ENCODE results near the gene PDGFB. TPM values are rescaled to one million over a fixed set of nuclear protein-coding genes. Genes with fewer than 3 reads are reported as not detected.

The PDGFB gene
- total RNA-seq, 1 experiment from 2014 or later = 13.1 TPM

DNA sequence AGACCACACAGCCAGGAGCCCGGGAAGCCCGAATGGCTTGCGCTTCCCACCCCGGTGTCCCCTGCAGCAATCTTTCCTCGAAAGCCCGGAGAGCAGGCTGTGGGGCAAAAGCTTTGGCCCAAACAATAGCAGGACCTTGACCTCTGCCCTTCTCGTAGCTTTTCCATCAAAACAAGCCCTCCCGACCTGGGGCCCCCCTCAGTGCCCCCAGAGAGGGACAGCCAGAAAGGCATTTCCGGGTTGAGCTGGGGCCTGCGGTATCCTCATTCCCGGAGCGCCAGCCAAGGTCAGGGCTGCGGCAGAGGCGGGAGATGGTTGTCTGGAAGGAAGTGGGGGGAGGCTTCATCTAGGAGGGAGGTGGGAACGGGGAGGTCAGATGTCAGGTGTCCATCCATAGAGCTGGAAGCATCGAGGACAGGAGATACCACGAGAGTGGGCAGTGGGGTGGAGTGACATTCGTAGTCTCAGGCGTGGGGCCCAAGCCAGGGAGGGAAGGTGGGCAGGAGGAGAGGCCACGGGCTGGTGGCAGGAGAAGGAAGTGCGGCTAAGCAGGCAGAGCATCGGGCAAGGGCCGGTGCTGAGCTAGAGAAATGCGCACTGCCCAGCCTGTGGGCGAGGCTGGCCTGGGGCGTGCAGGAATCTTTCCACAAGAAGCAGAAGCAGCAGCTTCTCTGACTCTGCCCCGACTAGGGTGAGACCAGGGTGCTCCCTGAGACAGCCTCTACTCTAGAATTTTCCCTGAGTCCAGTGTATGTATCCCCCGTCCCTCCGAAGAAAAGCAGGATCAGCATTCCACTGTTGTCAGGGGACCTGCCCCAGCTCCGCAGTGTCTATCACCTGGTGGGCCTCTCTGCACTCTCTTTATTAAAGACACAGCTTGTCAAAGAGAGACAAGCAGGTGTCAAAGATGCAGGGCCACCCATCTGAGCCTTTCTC, 14.3 kb downstream of the PDGFB start:
- TF ChIP-seq ZNF274 (IDR thresholded peaks at IDR 0.05; ENCODE audit: low read depth, low read length) (no peak), JUND (IDR thresholded peaks at IDR 0.05) (no peak), POLR2A (IDR thresholded peaks at IDR 0.05; ENCODE audit: borderline replicate concordance, extremely low read depth, insufficient read depth, insufficient read length) (no peak), EZH2phosphoT487 (IDR thresholded peaks at IDR 0.05; ENCODE audit: borderline replicate concordance) (no peak), SRF (IDR thresholded peaks at IDR 0.05; ENCODE audit: low read depth) (no peak)
- no peak overlapping the region for H3K4me2 ChIP-seq (ENCODE audit: low read length)
- peaks cover 6 to 15% of the 10 kb centered on the region in 2 experiments for H3K4me1 ChIP-seq (ENCODE audit: control insufficient read depth in 1 of 2, insufficient read depth in 2 of 2, low read length in 2 of 2)
- no peak overlapping the region for H3K27ac ChIP-seq (ENCODE audit: low read depth, low read length)
- no TSS peak for BruUV-seq (replicated peaks)
- ChIA-PET CTCF (no interaction called here), RAD21 (ENCODE audit: low non-redundant PET in 1 of 2, low total read pairs in 2 of 2, uncharacterized antibody in 2 of 2, unreplicated experiment in 2 of 2) (no interaction called here), POLR2A (interaction anchor here (0.6 kb wide), 1 partner anchor 75 kb away, joined by 3 read pairs; no protein-coding TSS in a partner anchor)
- no peaks in the 10 kb centered on the region for H3K9me3 ChIP-seq (ENCODE audit: control insufficient read depth in 1 of 2, insufficient read depth in 1 of 2, low read depth in 1 of 2, low read length in 2 of 2)
- no peak overlapping the region for H2AFZ ChIP-seq (ENCODE audit: low read depth, low read length, poor library complexity, severe bottlenecking)
- peaks cover 0 to 14% of the 10 kb centered on the region in 2 experiments; a peak in 1 of 4 replicates for H3K36me3 ChIP-seq (ENCODE audit: control insufficient read depth in 1 of 2, insufficient read depth in 2 of 2, low read length in 2 of 2)
- no peak overlapping the region for H3K4me3 ChIP-seq (replicated peaks in 1 of 2; ENCODE audit: low read depth in 1 of 2, low read length in 2 of 2)
- no peaks in the 10 kb centered on the region for H4K20me1 ChIP-seq (ENCODE audit: insufficient read depth)
- intact Hi-C loops (cut with micrococcal nuclease) = no loop called here
- no peaks in the 10 kb centered on the region for H3K9me2 ChIP-seq (ENCODE audit: insufficient read depth)
- DNase-seq (ENCODE audit: low read depth, low spot score) (no peak), ATAC-seq (peak; percentile 43; the same call in 1 of the 2 replicates)
- H3K79me2 ChIP-seq (ENCODE audit: insufficient read depth, low read length) = no peaks in the 10 kb centered on the region; the same call in 1 of the 2 replicates
- no peak overlapping the region for H3K9ac ChIP-seq (ENCODE audit: low read length)
- H3K27me3 ChIP-seq (ENCODE audit: insufficient read depth, low read length) = no peaks in the 10 kb centered on the region

DNA sequence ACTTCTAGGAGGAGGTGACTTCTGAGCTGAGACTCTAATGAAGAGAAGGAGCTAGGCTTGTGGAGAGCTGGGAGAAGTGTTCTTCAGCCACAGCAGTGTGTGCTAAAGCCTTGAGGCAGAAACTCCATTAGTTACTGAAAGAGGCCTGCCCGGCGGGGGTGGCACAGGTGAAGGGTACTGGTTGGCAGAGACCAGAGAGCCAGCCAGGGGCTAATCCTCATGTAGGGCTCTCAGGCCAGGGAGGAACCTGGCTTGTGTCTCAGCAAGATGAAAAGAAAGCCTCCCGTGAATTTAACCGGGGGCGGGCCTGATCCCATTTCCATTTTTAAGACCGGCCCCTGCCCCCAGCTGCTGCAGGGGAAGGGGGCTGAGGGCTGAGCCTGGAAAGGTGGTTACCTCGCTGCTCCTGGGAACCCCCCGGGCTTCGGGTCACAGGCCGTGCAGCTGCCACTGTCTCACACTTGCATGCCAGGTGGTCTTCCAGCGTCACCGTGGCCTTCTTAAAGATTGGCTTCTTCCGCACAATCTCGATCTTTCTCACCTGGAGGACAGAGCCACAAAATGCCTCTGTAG, 15.0 kb downstream of the PDGFB start:
- no peaks in the 10 kb centered on the region for H3K9me2 ChIP-seq (ENCODE audit: insufficient read depth)
- RAD21 ChIA-PET (ENCODE audit: low non-redundant PET in 1 of 2, low total read pairs in 2 of 2, uncharacterized antibody in 2 of 2, unreplicated experiment in 2 of 2) = no interaction called here
- H3K4me3 ChIP-seq (replicated peaks in 1 of 2; ENCODE audit: low read depth in 1 of 2, low read length in 2 of 2) = no peak overlapping the region
- H3K9ac ChIP-seq (ENCODE audit: low read length) = no peak overlapping the region
- H3K27me3 ChIP-seq (ENCODE audit: insufficient read depth, low read length) = no peaks in the 10 kb centered on the region
- BruUV-seq (replicated peaks) = no TSS peak
- H3K4me2 ChIP-seq (ENCODE audit: low read length) = no peak overlapping the region
- CTCF ChIA-PET = no interaction called here
- intact Hi-C loops (cut with micrococcal nuclease) = no loop called here
- H3K9me3 ChIP-seq (ENCODE audit: control insufficient read depth in 1 of 2, insufficient read depth in 1 of 2, low read depth in 1 of 2, low read length in 2 of 2) = no peaks in the 10 kb centered on the region
- H2AFZ ChIP-seq (ENCODE audit: low read depth, low read length, poor library complexity, severe bottlenecking) = no peak overlapping the region
- DNase-seq (ENCODE audit: low read depth, low spot score) = no peak
- peaks cover 0 to 7% of the 10 kb centered on the region in 2 experiments; a peak in 1 of 4 replicates for H3K4me1 ChIP-seq (ENCODE audit: control insufficient read depth in 1 of 2, insufficient read depth in 2 of 2, low read length in 2 of 2)
- H3K36me3 ChIP-seq (ENCODE audit: control insufficient read depth in 1 of 2, insufficient read depth in 2 of 2, low read length in 2 of 2) = peaks cover 2 to 17% of the 10 kb centered on the region in 2 experiments; a peak in 1 of 4 replicates
- no peak for TF ChIP-seq ELF1 (IDR thresholded peaks at IDR 0.05; ENCODE audit: borderline replicate concordance, low read depth)
- no peak for TF ChIP-seq EZH2phosphoT487 (IDR thresholded peaks at IDR 0.05; ENCODE audit: borderline replicate concordance)
- no peak for TF ChIP-seq RAD21 (IDR thresholded peaks at IDR 0.05; ENCODE audit: low read depth)
- TF ChIP-seq, protein P1, sequence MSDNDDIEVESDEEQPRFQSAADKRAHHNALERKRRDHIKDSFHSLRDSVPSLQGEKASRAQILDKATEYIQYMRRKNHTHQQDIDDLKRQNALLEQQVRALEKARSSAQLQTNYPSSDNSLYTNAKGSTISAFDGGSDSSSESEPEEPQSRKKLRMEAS (IDR thresholded peaks at IDR 0.05) = no peak
- no peak for TF ChIP-seq EGR1 (IDR thresholded peaks at IDR 0.05; ENCODE audit: low read depth)
- TF ChIP-seq FOSL1 (IDR thresholded peaks at IDR 0.05; ENCODE audit: low read depth) = no peak
- TF ChIP-seq, protein P2, sequence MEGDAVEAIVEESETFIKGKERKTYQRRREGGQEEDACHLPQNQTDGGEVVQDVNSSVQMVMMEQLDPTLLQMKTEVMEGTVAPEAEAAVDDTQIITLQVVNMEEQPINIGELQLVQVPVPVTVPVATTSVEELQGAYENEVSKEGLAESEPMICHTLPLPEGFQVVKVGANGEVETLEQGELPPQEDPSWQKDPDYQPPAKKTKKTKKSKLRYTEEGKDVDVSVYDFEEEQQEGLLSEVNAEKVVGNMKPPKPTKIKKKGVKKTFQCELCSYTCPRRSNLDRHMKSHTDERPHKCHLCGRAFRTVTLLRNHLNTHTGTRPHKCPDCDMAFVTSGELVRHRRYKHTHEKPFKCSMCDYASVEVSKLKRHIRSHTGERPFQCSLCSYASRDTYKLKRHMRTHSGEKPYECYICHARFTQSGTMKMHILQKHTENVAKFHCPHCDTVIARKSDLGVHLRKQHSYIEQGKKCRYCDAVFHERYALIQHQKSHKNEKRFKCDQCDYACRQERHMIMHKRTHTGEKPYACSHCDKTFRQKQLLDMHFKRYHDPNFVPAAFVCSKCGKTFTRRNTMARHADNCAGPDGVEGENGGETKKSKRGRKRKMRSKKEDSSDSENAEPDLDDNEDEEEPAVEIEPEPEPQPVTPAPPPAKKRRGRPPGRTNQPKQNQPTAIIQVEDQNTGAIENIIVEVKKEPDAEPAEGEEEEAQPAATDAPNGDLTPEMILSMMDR (IDR thresholded peaks at IDR 0.05 in 2 of 3, conservative IDR thresholded peaks at IDR 0.05 in 1 of 3; ENCODE audit: borderline replicate concordance in 1 of 3, insufficient read depth in 1 of 3, low read depth in 2 of 3, low read length in 2 of 3) = no peak
- ATAC-seq = no peak
- H4K20me1 ChIP-seq (ENCODE audit: insufficient read depth) = no peaks in the 10 kb centered on the region
- H3K79me2 ChIP-seq (ENCODE audit: insufficient read depth, low read length) = no peaks in the 10 kb centered on the region; the same call in 1 of the 2 replicates
- H3K27ac ChIP-seq (ENCODE audit: low read depth, low read length) = no peak overlapping the region
- POLR2A ChIA-PET = no interaction called here

All from HCT116 (cell line).